WTC11 (cell line): ENCODE data around the gene LPIN2. TPM values are rescaled to one million over a fixed set of nuclear protein-coding genes. Genes with fewer than 3 reads are reported as not detected.

ENCODE experiments used
- ATAC-seq: fragments of 200-7000 bp; cut with Tn5 transposase; 2 replicates; pipeline ENCODE4 v1.10.0; 2021; ENCODE audit warnings: mild to moderate bottlenecking, moderate library complexity
- CTCF ChIA-PET: fragments of 300-600 bp; sonication (Branson Sonifier 250); formaldehyde crosslinking; loops from one replicate; lab custom pipeline; 2021; ENCODE audit warnings: antibody characterized with exemption; lab: Charles Lee
- POLR2A ChIA-PET: fragments of 350-600 bp; sonication (Branson Sonifier 250); formaldehyde crosslinking; loops from one replicate; lab custom pipeline; 2021; ENCODE audit warnings: antibody characterized with exemption; lab: Charles Lee
- DNase-seq: peaks from one replicate; pipeline ENCODE4 v3.0.0; 2021; ENCODE audit warnings: low spot score
- H3K27ac Mint-ChIP-seq: 2 replicates; pipeline ENCODE4 v1.8.0; 2021; ENCODE audit warnings: mixed read lengths
- H3K27me3 Mint-ChIP-seq: 2 replicates; pipeline ENCODE4 v1.8.0; 2021; ENCODE audit warnings: low read depth, mild to moderate bottlenecking, moderate library complexity, mixed read lengths
- H3K36me3 Mint-ChIP-seq: 2 replicates; pipeline ENCODE4 v1.8.0; 2021; ENCODE audit warnings: mixed read lengths
- H3K4me1 Mint-ChIP-seq: 2 replicates; pipeline ENCODE4 v1.8.0; 2022; ENCODE audit warnings: mixed read lengths
- H3K4me3 Mint-ChIP-seq: 2 replicates; pipeline ENCODE4 v1.8.0; 2021; ENCODE audit warnings: mild to moderate bottlenecking, moderate library complexity, mixed read lengths
- H3K9me3 Mint-ChIP-seq: 2 replicates; pipeline ENCODE4 v1.8.0; 2021; ENCODE audit warnings: mixed read lengths
- ESRRA ChIP-seq: sonication (generic); formaldehyde crosslinking; IDR thresholded peaks from 2 replicates; pipeline ENCODE4 v1.8.1; 2022; ENCODE audit warnings: mild to moderate bottlenecking, missing genetic modification reagents, borderline replicate concordance
- FOXJ3 ChIP-seq: sonication (generic); formaldehyde crosslinking; IDR thresholded peaks from 2 replicates; pipeline ENCODE4 v1.9.0; 2021; ENCODE audit warnings: missing genetic modification reagents, mild to moderate bottlenecking, borderline replicate concordance
- HMGA2 ChIP-seq: fragments of 250-450 bp; sonication (Bioruptor Pico); IDR thresholded peaks from 2 replicates; pipeline ENCODE4 v1.4.0; 2021; ENCODE audit warnings: mild to moderate bottlenecking, moderate library complexity
- IRF2 ChIP-seq: sonication (generic); formaldehyde crosslinking; IDR thresholded peaks from 2 replicates; pipeline ENCODE4 v1.8.0; 2022; ENCODE audit warnings: low read depth, missing genetic modification reagents, borderline replicate concordance
- JAZF1 ChIP-seq: fragments of 250-450 bp; sonication (Bioruptor Pico); IDR thresholded peaks from 2 replicates; pipeline ENCODE4 v1.9.0; 2021; ENCODE audit warnings: moderate library complexity, mild to moderate bottlenecking, inconsistent platforms
- MAX ChIP-seq: sonication (generic); formaldehyde crosslinking; IDR thresholded peaks from 2 replicates; pipeline ENCODE4 v1.8.0; 2022; ENCODE audit warnings: mild to moderate bottlenecking, missing genetic modification reagents
- NR3C1 ChIP-seq: sonication (generic); formaldehyde crosslinking; conservative IDR thresholded peaks from 2 replicates; pipeline ENCODE4 v1.8.1; 2023; ENCODE audit warnings: low read depth, mild to moderate bottlenecking, missing genetic modification reagents
- PRDM15 ChIP-seq: sonication (generic); formaldehyde crosslinking; IDR thresholded peaks from 2 replicates; pipeline ENCODE4 v1.8.0; 2022; ENCODE audit warnings: missing genetic modification reagents
- RELA ChIP-seq: sonication (generic); formaldehyde crosslinking; IDR thresholded peaks from 2 replicates; pipeline ENCODE4 v1.8.1; 2022; ENCODE audit warnings: missing genetic modification reagents, mild to moderate bottlenecking, borderline replicate concordance
- RORB ChIP-seq: fragments of 250-450 bp; sonication (Bioruptor Pico); IDR thresholded peaks from 2 replicates; pipeline ENCODE4 v1.9.0; 2021; ENCODE audit warnings: mild to moderate bottlenecking
- ZBTB43 ChIP-seq: sonication (generic); formaldehyde crosslinking; IDR thresholded peaks from 2 replicates; pipeline ENCODE4 v1.8.1; 2023; ENCODE audit warnings: mild to moderate bottlenecking, missing genetic modification reagents
- ZNF138 ChIP-seq: sonication (generic); formaldehyde crosslinking; conservative IDR thresholded peaks from 2 replicates; pipeline ENCODE4 v1.8.1; 2022; ENCODE audit warnings: mild to moderate bottlenecking, moderate library complexity, missing genetic modification reagents
- ZNF263 ChIP-seq: sonication (generic); formaldehyde crosslinking; IDR thresholded peaks from 2 replicates; pipeline ENCODE4 v1.8.1; 2022; ENCODE audit warnings: low read depth, mild to moderate bottlenecking, moderate library complexity, missing genetic modification reagents
- ZNF671 ChIP-seq: fragments of 250-450 bp; sonication (Bioruptor Pico); IDR thresholded peaks from 2 replicates; pipeline ENCODE4 v1.8.0; 2021; ENCODE audit warnings: mild to moderate bottlenecking
- ZSCAN18 ChIP-seq: fragments of 250-450 bp; sonication (Bioruptor Pico); IDR thresholded peaks from 2 replicates; pipeline ENCODE4 v2.1.2; 2022; ENCODE audit warnings: mild to moderate bottlenecking, moderate library complexity
- total RNA-seq: library from RNA; stranded (reverse); gene quantifications from 3 replicates; pipeline ENCODE4 v1.2.3, GENCODE V29; 2021

The LPIN2 gene
- total RNA-seq, 1 experiment from 2014 or later: 11.8 TPM

GRCh38 chr18:2967820-2968219 is 45.1 kb downstream of the LPIN2 start:
- ATAC-seq (peak; percentile 59), DNase-seq (no peak)
- TF ChIP-seq RELA (no peak), ZSCAN18 (CRISPR knock-in tag) (0 out of 2 replicates have a peak, but pooled peaks have one; percentile 7)
- Mint-ChIP-seq H3K27ac (peak overlapping the region; percentile 1), H3K4me3 (no peak overlapping the region), H3K4me1 (peaks cover 33% of the 10 kb centered on the region), H3K9me3 (no peaks in the 10 kb centered on the region), H3K36me3 (no peaks in the 10 kb centered on the region), H3K27me3 (no peaks in the 10 kb centered on the region)
- CTCF ChIA-PET: interaction anchor here (0.8 to 2.2 kb wide), 8 partner anchors 19 to 278 kb away, joined by 3 to 7 read pairs (median 4); no protein-coding TSS in a partner anchor
- POLR2A ChIA-PET: interaction anchor here (0.9 to 1.5 kb wide), 2 partner anchors 9 to 12 kb away, joined by 3 to 4 read pairs; no protein-coding TSS in a partner anchor

GRCh38 chr18:2967357-2967756 is 45.6 kb downstream of the LPIN2 start:
- no peak overlapping the region for H3K4me3 Mint-ChIP-seq
- ChIA-PET POLR2A (interaction anchor here (1.5 kb wide), 1 partner anchor 13 kb away, joined by 3 read pairs; no protein-coding TSS in a partner anchor), CTCF (interaction anchor here (0.8 to 2.2 kb wide), 7 partner anchors 19 to 279 kb away, joined by 3 to 7 read pairs (median 4); no protein-coding TSS in a partner anchor)
- H3K27me3 Mint-ChIP-seq: no peaks in the 10 kb centered on the region
- no peak for TF ChIP-seq MAX (CRISPR knock-in tag)
- TF ChIP-seq FOXJ3: no peak
- no peak for TF ChIP-seq IRF2 (CRISPR knock-in tag)
- TF ChIP-seq ZNF671 (CRISPR knock-in tag): no peak
- no peak for TF ChIP-seq RORB
- no peak for TF ChIP-seq NR3C1
- TF ChIP-seq ESRRA (CRISPR knock-in tag): no peak
- no peak for TF ChIP-seq ZNF138 (CRISPR knock-in tag)
- TF ChIP-seq PRDM15: no peak
- no peak for TF ChIP-seq HMGA2 (CRISPR knock-in tag)
- TF ChIP-seq ZNF263: no peak
- H3K27ac Mint-ChIP-seq: no peak overlapping the region
- DNase-seq (no peak), ATAC-seq (peak; percentile 29)
- no peaks in the 10 kb centered on the region for H3K36me3 Mint-ChIP-seq
- no peaks in the 10 kb centered on the region for H3K9me3 Mint-ChIP-seq
- H3K4me1 Mint-ChIP-seq: peaks cover 33% of the 10 kb centered on the region

- Mint-ChIP-seq H3K4me1 (peaks cover 33% of the 10 kb centered on the region), H3K9me3 (no peaks in the 10 kb centered on the region), H3K36me3 (no peaks in the 10 kb centered on the region), H3K27ac (no peak overlapping the region), H3K4me3 (no peak overlapping the region), H3K27me3 (no peaks in the 10 kb centered on the region)
- CTCF ChIA-PET: no interaction called here
- POLR2A ChIA-PET: no interaction called here
- ATAC-seq (no peak), DNase-seq (no peak)
- no peak for TF ChIP-seq ZBTB43 (CRISPR knock-in tag)
- TF ChIP-seq JAZF1 (CRISPR knock-in tag): no peak
Observed at GRCh38 chr18:2966560-2966959, 46.4 kb downstream of the LPIN2 start.
